ENCODE measurements around the gene CD19. TPM values are rescaled to one million over a fixed set of nuclear protein-coding genes. Genes with fewer than 3 reads are reported as not detected.
A peak's percentile ranks its signal among the peaks of the same experiment; 100 is the strongest.

CD19 gene
- total RNA-seq, 3 donors from 2014 or later (not counting 1 experiment from before 2014, with no cell fraction given) = 0.79 to 2.5 (median 0.96) TPM

DNA sequence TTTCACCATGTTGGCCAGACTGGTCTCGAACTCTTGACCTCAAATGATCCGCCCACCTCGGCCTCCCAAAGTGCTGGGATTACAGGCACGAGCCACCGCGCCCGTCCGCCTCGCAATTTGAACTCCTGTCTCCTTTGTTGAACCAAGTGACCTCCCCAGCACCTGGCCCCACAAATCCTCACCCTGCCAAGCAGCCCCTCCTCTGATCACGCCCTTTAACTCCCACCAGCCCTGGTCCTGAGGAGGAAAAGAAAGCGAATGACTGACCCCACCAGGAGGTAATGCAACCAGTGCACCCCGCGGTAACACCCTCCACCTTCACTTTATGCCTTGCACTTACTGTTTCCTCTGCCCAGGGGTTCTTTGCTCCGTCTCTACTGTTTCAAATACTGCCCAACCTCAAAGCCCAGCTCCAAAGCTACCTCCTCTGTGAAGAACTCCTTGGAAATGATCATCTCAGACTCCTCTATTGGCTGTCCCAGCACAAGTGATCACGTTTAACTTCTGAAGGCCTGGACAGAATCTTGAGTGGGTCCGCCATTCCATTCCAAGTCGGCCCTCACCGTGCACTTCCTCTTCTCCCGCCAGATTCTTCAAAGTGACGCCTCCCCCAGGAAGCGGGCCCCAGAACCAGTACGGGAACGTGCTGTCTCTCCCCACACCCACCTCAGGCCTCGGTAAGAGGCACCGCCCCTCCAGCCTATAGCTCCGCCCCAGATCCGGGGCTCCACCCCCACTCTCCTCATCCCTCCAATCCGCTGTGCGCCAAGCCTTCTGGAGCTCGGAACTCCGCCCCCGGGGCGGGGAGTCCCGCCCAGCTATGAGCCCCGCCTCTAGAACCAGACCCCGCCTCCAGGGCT, 4.4 kb downstream of the CD19 start:
- H3K4me1 ChIP-seq (ENCODE audit: control insufficient read depth, insufficient read depth, low read length) = peaks cover 29% of the 10 kb centered on the region
- Mint-ChIP-seq H3K9me3 (no peaks in the 10 kb centered on the region), H3K27ac (peak overlapping the region; percentile 25 to 78), H3K4me3 (peak overlapping the region; percentile 78), H3K4me1 (peaks cover 15 to 39% of the 10 kb centered on the region in 2 donors), H3K27me3 (ENCODE audit: low read depth in 2 of 2) (no peaks in the 10 kb centered on the region), H3K36me3 (no peaks in the 10 kb centered on the region)
- ATAC-seq (peak; percentile 100), DNase-seq (peak; percentile 84 to 91)
- H3K27me3 ChIP-seq (ENCODE audit: control insufficient read depth, insufficient read depth, low read length) = no peaks in the 10 kb centered on the region
- no peaks in the 10 kb centered on the region for H3K36me3 ChIP-seq (ENCODE audit: control insufficient read depth, insufficient read depth, low read length)
- TF ChIP-seq, protein P1, sequence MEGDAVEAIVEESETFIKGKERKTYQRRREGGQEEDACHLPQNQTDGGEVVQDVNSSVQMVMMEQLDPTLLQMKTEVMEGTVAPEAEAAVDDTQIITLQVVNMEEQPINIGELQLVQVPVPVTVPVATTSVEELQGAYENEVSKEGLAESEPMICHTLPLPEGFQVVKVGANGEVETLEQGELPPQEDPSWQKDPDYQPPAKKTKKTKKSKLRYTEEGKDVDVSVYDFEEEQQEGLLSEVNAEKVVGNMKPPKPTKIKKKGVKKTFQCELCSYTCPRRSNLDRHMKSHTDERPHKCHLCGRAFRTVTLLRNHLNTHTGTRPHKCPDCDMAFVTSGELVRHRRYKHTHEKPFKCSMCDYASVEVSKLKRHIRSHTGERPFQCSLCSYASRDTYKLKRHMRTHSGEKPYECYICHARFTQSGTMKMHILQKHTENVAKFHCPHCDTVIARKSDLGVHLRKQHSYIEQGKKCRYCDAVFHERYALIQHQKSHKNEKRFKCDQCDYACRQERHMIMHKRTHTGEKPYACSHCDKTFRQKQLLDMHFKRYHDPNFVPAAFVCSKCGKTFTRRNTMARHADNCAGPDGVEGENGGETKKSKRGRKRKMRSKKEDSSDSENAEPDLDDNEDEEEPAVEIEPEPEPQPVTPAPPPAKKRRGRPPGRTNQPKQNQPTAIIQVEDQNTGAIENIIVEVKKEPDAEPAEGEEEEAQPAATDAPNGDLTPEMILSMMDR (IDR thresholded peaks at IDR 0.05) = no peak
- H3K27ac ChIP-seq (ENCODE audit: low read length) = peak overlapping the region; percentile 10
- 34% methylated on average over 36 of the region's 36 CpGs for WGBS (ENCODE audit: insufficient coverage)
- intact Hi-C loops (cut with micrococcal nuclease) = loop anchor here (1.0 kb wide), 1 partner anchor 11 kb away; the partner anchor contains the start of gene RABEP2
- no peaks in the 10 kb centered on the region for H3K9me3 ChIP-seq (ENCODE audit: control insufficient read depth, insufficient read depth, low read length)
- H3K4me3 ChIP-seq (ENCODE audit: low read length) = peak overlapping the region; percentile 24

DNA sequence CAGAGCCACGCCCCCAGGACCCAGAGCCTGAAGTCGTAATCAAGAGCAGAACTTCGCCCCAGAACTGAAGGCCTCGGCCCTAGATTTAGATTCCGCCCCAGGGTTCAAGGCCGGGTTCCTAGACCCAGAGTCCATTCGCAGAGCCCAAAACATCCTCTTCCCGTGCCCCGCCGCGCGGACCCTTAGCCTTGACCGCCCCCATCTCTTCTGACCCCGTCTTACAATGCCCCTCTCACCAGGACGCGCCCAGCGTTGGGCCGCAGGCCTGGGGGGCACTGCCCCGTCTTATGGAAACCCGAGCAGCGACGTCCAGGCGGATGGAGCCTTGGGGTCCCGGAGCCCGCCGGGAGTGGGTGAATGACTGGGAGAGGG, 5.0 kb downstream of the CD19 start:
- Histone ChIP-seq H3K9me3 (ENCODE audit: control insufficient read depth, insufficient read depth, low read length) (no peaks in the 10 kb centered on the region), H3K27me3 (ENCODE audit: control insufficient read depth, insufficient read depth, low read length) (no peaks in the 10 kb centered on the region), H3K36me3 (ENCODE audit: control insufficient read depth, insufficient read depth, low read length) (no peaks in the 10 kb centered on the region), H3K4me3 (ENCODE audit: low read length) (no peak overlapping the region), H3K4me1 (ENCODE audit: control insufficient read depth, insufficient read depth, low read length) (peaks cover 22% of the 10 kb centered on the region), H3K27ac (ENCODE audit: low read length) (peak overlapping the region; percentile 9)
- no peaks in the 10 kb centered on the region for H3K27me3 Mint-ChIP-seq (ENCODE audit: low read depth in 2 of 2)
- TF ChIP-seq, protein P1 (IDR thresholded peaks at IDR 0.05) = no peak
- no peaks in the 10 kb centered on the region for H3K36me3 Mint-ChIP-seq
- H3K4me3 Mint-ChIP-seq = peak overlapping the region; percentile 78
- DNase-seq = no peak
- H3K9me3 Mint-ChIP-seq = no peaks in the 10 kb centered on the region
- 75% methylated on average over 26 of the region's 26 CpGs for WGBS (ENCODE audit: insufficient coverage)
- intact Hi-C loops (cut with micrococcal nuclease) = loop anchor here (1.0 kb wide), 1 partner anchor 11 kb away; the partner anchor contains the start of gene RABEP2
- peak overlapping the region; percentile 25 to 78 for H3K27ac Mint-ChIP-seq
- no peak for ATAC-seq
- peaks cover 15 to 38% of the 10 kb centered on the region in 2 donors for H3K4me1 Mint-ChIP-seq

DNA sequence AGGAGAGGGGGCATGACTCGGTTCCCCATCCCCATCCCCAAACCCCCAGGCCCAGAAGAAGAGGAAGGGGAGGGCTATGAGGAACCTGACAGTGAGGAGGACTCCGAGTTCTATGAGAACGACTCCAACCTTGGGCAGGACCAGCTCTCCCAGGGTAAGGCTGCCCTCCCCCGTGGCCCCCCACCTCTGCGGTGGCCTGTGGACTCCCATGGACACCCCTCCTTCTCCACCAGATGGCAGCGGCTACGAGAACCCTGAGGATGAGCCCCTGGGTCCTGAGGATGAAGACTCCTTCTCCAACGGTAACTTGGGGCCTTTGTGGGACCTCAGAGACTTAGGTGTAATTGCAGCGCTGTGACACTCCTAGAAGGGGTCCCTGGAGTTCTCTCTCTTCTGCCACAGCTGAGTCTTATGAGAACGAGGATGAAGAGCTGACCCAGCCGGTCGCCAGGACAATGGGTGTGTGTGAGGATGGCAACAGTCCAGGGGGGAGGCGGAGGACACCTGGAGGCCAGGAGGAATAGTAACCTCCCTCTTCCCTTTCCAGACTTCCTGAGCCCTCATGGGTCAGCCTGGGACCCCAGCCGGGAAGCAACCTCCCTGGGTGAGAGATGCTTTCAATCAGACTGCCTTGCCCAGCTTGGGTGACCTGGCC, 5.6 kb downstream of the CD19 start:
- TF ChIP-seq, protein P1 (IDR thresholded peaks at IDR 0.05) = no peak
- H3K27me3 ChIP-seq (ENCODE audit: control insufficient read depth, insufficient read depth, low read length) = no peaks in the 10 kb centered on the region
- H3K4me3 ChIP-seq (ENCODE audit: low read length) = no peak overlapping the region
- H3K36me3 ChIP-seq (ENCODE audit: control insufficient read depth, insufficient read depth, low read length) = no peaks in the 10 kb centered on the region
- H3K4me3 Mint-ChIP-seq = no peak overlapping the region
- no peak overlapping the region for H3K27ac ChIP-seq (ENCODE audit: low read length)
- H3K4me1 Mint-ChIP-seq = peaks cover 15 to 35% of the 10 kb centered on the region in 2 donors
- H3K27me3 Mint-ChIP-seq (ENCODE audit: low read depth in 2 of 2) = no peaks in the 10 kb centered on the region
- H3K36me3 Mint-ChIP-seq = no peaks in the 10 kb centered on the region
- ATAC-seq (no peak), DNase-seq (no peak)
- H3K9me3 ChIP-seq (ENCODE audit: control insufficient read depth, insufficient read depth, low read length) = no peaks in the 10 kb centered on the region
- no peak overlapping the region for H3K27ac Mint-ChIP-seq
- intact Hi-C loops (cut with micrococcal nuclease) = no loop called here
- 91% methylated on average over 11 of the region's 14 CpGs for WGBS (ENCODE audit: insufficient coverage)
- H3K4me1 ChIP-seq (ENCODE audit: control insufficient read depth, insufficient read depth, low read length) = peaks cover 19% of the 10 kb centered on the region
- no peaks in the 10 kb centered on the region for H3K9me3 Mint-ChIP-seq
